Measurements from ENCODE around the gene LOXL3. TPM values are rescaled to one million over a fixed set of nuclear protein-coding genes. Genes with fewer than 3 reads are reported as not detected.

The LOXL3 gene
- total and polyA plus RNA-seq, 2 donors (not counting 1 experiment from before 2014, with no cell fraction given): 0.97 to 1.2 TPM

GRCh38 chr2:74551942-74552913 is 1.5 kb downstream of the LOXL3 start:
- no peak overlapping the region for H3K4me3 ChIP-seq (ENCODE audit: control extremely low read depth in 1 of 5, extremely low read depth in 1 of 5, insufficient read depth in 1 of 5, low read depth in 2 of 5, low read length in 4 of 5)

More at GRCh38 chr2:74551942-74552913, 1.5 kb downstream of the LOXL3 start:
- Histone ChIP-seq H3K4me2 (replicated peaks; ENCODE audit: low read depth, low read length, poor library complexity, severe bottlenecking) (no peak overlapping the region), H4K20me1 (ENCODE audit: control insufficient read depth, insufficient read depth, low read length, poor library complexity, severe bottlenecking) (peaks cover 15% of the 10 kb centered on the region), H2AFZ (ENCODE audit: insufficient read depth, low read depth, low read length, poor library complexity, severe bottlenecking) (no peak overlapping the region), H3K4me1 (ENCODE audit: control insufficient read depth in 2 of 2, insufficient read depth in 2 of 2, low read length in 2 of 2) (peaks cover 27 to 46% of the 10 kb centered on the region in 2 donors), H3K27me3 (replicated peaks in 1 of 4; ENCODE audit: control extremely low read depth in 1 of 4, control insufficient read depth in 3 of 4, insufficient read depth in 4 of 4, low read length in 3 of 4) (peaks cover 0 to 28% (median 21%) of the 10 kb centered on the region in 4 experiments), H3K36me3 (replicated peaks in 1 of 2; ENCODE audit: control extremely low read depth in 1 of 2, control insufficient read depth in 1 of 2, extremely low read depth in 1 of 2, insufficient read depth in 2 of 2, low read length in 1 of 2) (peaks cover 0 to 13% of the 10 kb centered on the region in 2 experiments), H3K27ac (ENCODE audit: low read length in 2 of 2) (no peak overlapping the region), H3K9ac (ENCODE audit: low read length) (no peak overlapping the region), H3K79me2 (ENCODE audit: control insufficient read depth, insufficient read depth, low read length) (peaks cover 11% of the 10 kb centered on the region), H3K9me3 (ENCODE audit: control extremely low read depth in 1 of 3, control insufficient read depth in 2 of 3, insufficient read depth in 1 of 3, low read length in 2 of 3) (no peaks in the 10 kb centered on the region)
- WGBS (ENCODE audit: insufficient coverage): 70% methylated on average over 21 of the region's 21 CpGs
- Mint-ChIP-seq H3K9me3 (ENCODE audit: insufficient read depth) (no peaks in the 10 kb centered on the region), H3K27me3 (peaks cover 12% of the 10 kb centered on the region), H3K27ac (peak overlapping the region; percentile 82), H3K4me1 (peaks cover 29% of the 10 kb centered on the region), H3K4me3 (peak overlapping the region; percentile 72)
- TF ChIP-seq CTCF (IDR thresholded peaks at IDR 0.05) (no peak), EZH2 (IDR thresholded peaks at IDR 0.05; ENCODE audit: borderline replicate concordance, insufficient read depth, low read depth, low read length, poor library complexity, severe bottlenecking) (no peak)
- DNase-seq (no peak), ATAC-seq (ENCODE audit: low read depth) (no peak)
- intact Hi-C loops (cut with micrococcal nuclease): loop anchor here (10.0 kb wide), 1 partner anchor 157 kb away; no protein-coding TSS in a partner anchor
- CTCF ChIA-PET: interaction anchor here (0.7 to 2.5 kb wide), 4 partner anchors 20 to 323 kb away, joined by 3 to 10 read pairs (median 6); partner anchors contain the start of genes AUP1 and HTRA2
- POLR2A ChIA-PET: no interaction called here
